ENCODE measurements around the gene COL11A2.

COL11A2 gene

GRCh38 chr6:33114406-33114805, 77.9 kb downstream of the COL11A2 start:
- no peak for DNase-seq

- no peak for DNase-seq
Measured at GRCh38 chr6:33113755-33114154, 78.5 kb downstream of the COL11A2 start.

Data from stimulated activated CD4-positive, alpha-beta T cell treated with anti-CD3 and anti-CD28 coated beads, Interleukin-4, amount 100 ng/mL, for 24 hours (primary cell).